Neural cell (in vitro differentiated cells): ENCODE results near the gene ARHGEF2. TPM values are rescaled to one million over a fixed set of nuclear protein-coding genes. Genes with fewer than 3 reads are reported as not detected.

Experiments
- H2AFZ ChIP-seq: fragments of 200-600, 300-800 bp; sonication (generic), shearing (Covaris generic); 2 replicates; pipeline ENCODE4 v1.6.0; 2014; ENCODE audit warnings: low read depth, mild to moderate bottlenecking, antibody characterized with exemption, low read length, moderate library complexity
- H3F3A ChIP-seq: fragments of 200-600 bp; shearing (Covaris generic); 2 replicates; pipeline ENCODE4 v1.6.1; 2016; ENCODE audit warnings: mild to moderate bottlenecking, moderate library complexity, mixed read lengths, antibody characterized with exemption, low read length; ENCODE audit not compliant: insufficient read depth, poor library complexity, severe bottlenecking
- H3K27ac ChIP-seq: fragments of 200-600, 300-800 bp; sonication (generic), shearing (Covaris generic); 2 replicates; pipeline ENCODE4 v1.5.1; 2014; ENCODE audit warnings: mild to moderate bottlenecking, low read length, moderate library complexity
- H3K27me3 ChIP-seq: fragments of 300-800, 200-600 bp; sonication (generic), shearing (Covaris generic); 2 replicates; pipeline ENCODE4 v1.6.0; 2014; ENCODE audit warnings: mild to moderate bottlenecking, low read depth, low read length, moderate library complexity; ENCODE audit not compliant: insufficient read depth
- H3K36me3 ChIP-seq: fragments of 300-800, 200-600 bp; sonication (generic), shearing (Covaris generic); 2 replicates; pipeline ENCODE4 v1.5.1; 2014; ENCODE audit warnings: mild to moderate bottlenecking, antibody characterized with exemption, low read length, moderate library complexity; ENCODE audit not compliant: insufficient read depth
- H3K4me2 ChIP-seq: fragments of 300-800, 200-600 bp; sonication (generic), shearing (Covaris generic); 2 replicates; pipeline ENCODE4 v1.6.0; 2014; ENCODE audit warnings: mild to moderate bottlenecking, low read length
- H3K4me3 ChIP-seq: fragments of 300-800, 200-600 bp; sonication (generic), shearing (Covaris generic); 2 replicates; pipeline ENCODE4 v1.5.1; 2014; ENCODE audit warnings: mild to moderate bottlenecking, low read length, moderate library complexity
- H3K79me2 ChIP-seq: fragments of 200-600 bp; shearing (Covaris generic); replicated peaks from 2 replicates; pipeline ENCODE4 v1.6.0; 2014; ENCODE audit warnings: mild to moderate bottlenecking, low read length, moderate library complexity; ENCODE audit not compliant: insufficient read depth
- H3K9ac ChIP-seq: fragments of 300-800, 200-600 bp; sonication (generic), shearing (Covaris generic); 2 replicates; pipeline ENCODE4 v1.6.1; 2016; ENCODE audit warnings: mild to moderate bottlenecking, low read length, mixed read lengths
- H3K9me2 ChIP-seq: fragments of 200-600 bp; shearing (Covaris generic); 2 replicates; pipeline ENCODE4 v1.6.1; 2016; ENCODE audit warnings: mild to moderate bottlenecking, low read length, mixed read lengths; ENCODE audit not compliant: insufficient read depth
- H3K9me3 ChIP-seq: fragments of 200-600, 300-800 bp; sonication (generic), shearing (Covaris generic); 2 replicates; pipeline ENCODE4 v1.6.1; 2016; ENCODE audit warnings: mild to moderate bottlenecking, mixed run types, low read length, moderate library complexity, mixed read lengths
- H4K20me1 ChIP-seq: fragments of 200-600 bp; shearing (Covaris generic); 2 replicates; pipeline ENCODE4 v1.6.1; 2016; ENCODE audit warnings: mild to moderate bottlenecking, mixed run types; ENCODE audit not compliant: insufficient read depth
- EP300 ChIP-seq: fragments of 450-650 bp; conservative IDR thresholded peaks from 2 replicates; pipeline ENCODE4 v1.6.1; 2014; ENCODE audit warnings: antibody characterized with exemption, mild to moderate bottlenecking, moderate library complexity; ENCODE audit not compliant: poor library complexity, severe bottlenecking
- EZH2 ChIP-seq: fragments of 200-600, 300-800 bp; shearing (Covaris generic), sonication (generic); IDR thresholded peaks from 2 replicates; pipeline ENCODE4 v1.6.1; 2014; ENCODE audit warnings: antibody characterized with exemption, low read length, borderline replicate concordance, mild to moderate bottlenecking; ENCODE audit not compliant: insufficient read depth, poor library complexity, severe bottlenecking
- MXI1 ChIP-seq: fragments of 450-650 bp; conservative IDR thresholded peaks from 2 replicates; pipeline ENCODE4 v1.6.1; 2014; ENCODE audit warnings: antibody characterized with exemption, mild to moderate bottlenecking; ENCODE audit not compliant: poor library complexity, severe bottlenecking
- POLR2AphosphoS5 ChIP-seq: IDR thresholded peaks from 2 replicates; pipeline ENCODE4 v1.6.1; 2012
- RAD21 ChIP-seq: fragments of 450-650 bp; conservative IDR thresholded peaks from 2 replicates; pipeline ENCODE4 v1.6.1; 2014; ENCODE audit warnings: antibody characterized with exemption, mild to moderate bottlenecking, moderate library complexity
- SMC3 ChIP-seq: fragments of 450-650 bp; conservative IDR thresholded peaks from 2 replicates; pipeline ENCODE4 v1.6.1; 2014; ENCODE audit warnings: antibody characterized with exemption, mild to moderate bottlenecking, moderate library complexity; ENCODE audit not compliant: poor library complexity
- TAF1 ChIP-seq: IDR thresholded peaks from 2 replicates; pipeline ENCODE4 v1.6.1; 2012; ENCODE audit warnings: low read depth
- polyA plus RNA-seq: library from polyadenylated mRNA; depleted of rRNA; stranded (reverse); fragments of >200 nt; gene quantifications from 2 replicates; pipeline ENCODE4 v1.2.3, GENCODE V29; 2014
- TF ChIP-seq, protein P1 (sequence below): fragments of 450-650 bp; IDR thresholded peaks from 2 replicates; pipeline ENCODE4 v1.5.1; 2014; ENCODE audit warnings: antibody characterized with exemption, mild to moderate bottlenecking, moderate library complexity; ENCODE audit not compliant: poor library complexity, severe bottlenecking
- TF ChIP-seq, protein P2 (sequence below): IDR thresholded peaks from 2 replicates; pipeline ENCODE4 v1.6.1; 2012; ENCODE audit warnings: borderline replicate concordance

The ARHGEF2 gene
- polyA plus RNA-seq, 1 donor from 2014 or later = 45.1 TPM

DNA sequence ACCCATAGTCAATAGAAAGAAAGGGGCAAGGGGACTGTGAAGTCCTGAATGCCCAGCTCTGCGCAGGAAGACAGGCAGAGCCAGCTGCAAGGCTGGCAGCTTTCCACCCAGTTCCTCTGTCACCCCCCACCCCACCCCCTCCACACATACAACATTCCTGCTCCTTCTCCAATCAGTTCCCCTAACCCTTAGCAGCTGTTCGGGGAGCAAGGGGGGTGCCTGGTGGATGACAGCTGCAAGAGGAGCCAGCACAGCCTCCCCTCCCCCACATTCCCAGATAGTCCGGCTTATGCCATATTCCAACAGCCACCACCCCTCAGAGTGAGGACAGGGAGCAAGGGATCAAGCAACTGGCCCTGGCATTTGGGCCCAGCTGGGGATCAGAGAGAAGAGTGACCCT, 9.7 kb downstream of the ARHGEF2 start:
- no peak overlapping the region for H3K4me3 ChIP-seq

DNA sequence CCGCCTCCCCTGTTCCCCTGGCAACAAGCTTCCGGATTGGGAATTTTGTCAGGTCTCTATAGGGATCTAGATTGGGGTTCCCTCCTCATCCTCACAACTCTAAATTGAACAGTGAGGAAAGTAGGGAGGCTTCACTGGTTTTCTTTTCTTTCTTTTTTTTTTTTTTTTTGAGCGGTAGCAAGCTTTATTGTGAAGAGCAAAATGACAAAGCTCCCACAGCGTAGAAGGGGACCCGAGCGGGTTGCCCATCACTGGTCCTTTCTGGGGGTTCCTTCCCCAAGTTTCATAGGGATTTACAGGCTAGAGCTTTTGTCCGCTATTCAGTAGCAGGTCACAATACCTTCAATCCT, 10.3 kb downstream of the ARHGEF2 start:
- no peak overlapping the region for H3K4me2 ChIP-seq
- H3F3A ChIP-seq = no peaks in the 10 kb centered on the region
- H3K9ac ChIP-seq = no peak overlapping the region
- TF ChIP-seq TAF1 (no peak), POLR2AphosphoS5 (no peak), EP300 (no peak)
- no peaks in the 10 kb centered on the region for H4K20me1 ChIP-seq
- no peaks in the 10 kb centered on the region for H3K9me2 ChIP-seq
- H2AFZ ChIP-seq = no peak overlapping the region
- H3K27me3 ChIP-seq = no peaks in the 10 kb centered on the region
- H3K9me3 ChIP-seq = no peaks in the 10 kb centered on the region
- H3K4me3 ChIP-seq = no peak overlapping the region
- H3K27ac ChIP-seq = no peak overlapping the region
- H3K36me3 ChIP-seq = peaks cover 9% of the 10 kb centered on the region
- H3K79me2 ChIP-seq = peaks cover 38% of the 10 kb centered on the region

More for the DNA sequence above, 9.7 kb downstream of the ARHGEF2 start:
- peaks cover 44% of the 10 kb centered on the region for H3K79me2 ChIP-seq
- H3K36me3 ChIP-seq = peaks cover 9% of the 10 kb centered on the region
- no peaks in the 10 kb centered on the region for H4K20me1 ChIP-seq
- H3K4me2 ChIP-seq = no peak overlapping the region
- H3F3A ChIP-seq = no peaks in the 10 kb centered on the region
- no peaks in the 10 kb centered on the region for H3K9me2 ChIP-seq
- H3K9me3 ChIP-seq = no peaks in the 10 kb centered on the region
- H3K9ac ChIP-seq = no peak overlapping the region
- TF ChIP-seq SMC3 (no peak), EZH2 (no peak)
- H3K27me3 ChIP-seq = no peaks in the 10 kb centered on the region
- H3K27ac ChIP-seq = no peak overlapping the region
- H2AFZ ChIP-seq = no peak overlapping the region

DNA sequence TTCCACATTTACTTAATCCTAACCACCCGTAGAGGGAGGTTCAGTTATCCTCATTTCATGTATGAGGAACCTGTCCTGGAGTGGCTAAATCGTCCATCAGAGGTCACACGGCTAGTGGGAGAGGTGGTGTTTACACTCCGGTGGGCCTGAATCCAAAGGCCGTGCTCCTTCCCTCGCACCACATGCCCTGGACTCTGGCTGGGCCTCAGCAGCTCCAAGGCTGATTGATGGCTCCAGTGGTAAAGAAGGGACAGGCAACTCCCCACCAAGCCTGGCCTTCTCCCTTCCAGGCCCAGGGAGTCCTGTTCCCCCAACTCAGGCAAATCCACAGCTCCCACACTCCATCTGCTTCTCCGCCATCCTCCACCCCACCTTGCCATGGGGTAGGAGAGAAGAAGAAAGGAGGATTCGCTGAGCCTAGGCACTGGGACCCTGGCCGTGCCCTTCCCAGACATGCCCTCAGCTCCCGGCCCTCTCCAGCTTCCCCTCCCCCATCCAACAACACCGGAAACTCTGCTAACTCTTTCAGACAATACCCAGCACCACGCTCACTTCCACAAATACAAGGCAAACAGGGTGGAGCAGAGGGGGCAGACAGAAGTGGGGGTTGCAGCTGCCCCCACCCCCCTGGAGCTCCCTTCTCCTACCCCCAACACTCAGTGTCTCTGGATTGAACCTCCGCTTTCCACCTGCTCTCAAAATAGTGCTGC, 10.9 kb downstream of the ARHGEF2 start:
- Histone ChIP-seq H2AFZ (no peak overlapping the region), H3K79me2 (peaks cover 32% of the 10 kb centered on the region), H3K4me2 (no peak overlapping the region), H3K4me3 (no peak overlapping the region), H3K27ac (no peak overlapping the region), H3K36me3 (peaks cover 12% of the 10 kb centered on the region), H3F3A (no peaks in the 10 kb centered on the region), H3K9ac (no peak overlapping the region), H3K9me3 (no peaks in the 10 kb centered on the region), H4K20me1 (no peaks in the 10 kb centered on the region), H3K27me3 (no peaks in the 10 kb centered on the region), H3K9me2 (no peaks in the 10 kb centered on the region)
- TF ChIP-seq RAD21 (no peak), EP300 (no peak), POLR2AphosphoS5 (no peak), EZH2 (no peak), MXI1 (no peak), TAF1 (no peak), SMC3 (no peak)
- TF ChIP-seq, protein P1, sequence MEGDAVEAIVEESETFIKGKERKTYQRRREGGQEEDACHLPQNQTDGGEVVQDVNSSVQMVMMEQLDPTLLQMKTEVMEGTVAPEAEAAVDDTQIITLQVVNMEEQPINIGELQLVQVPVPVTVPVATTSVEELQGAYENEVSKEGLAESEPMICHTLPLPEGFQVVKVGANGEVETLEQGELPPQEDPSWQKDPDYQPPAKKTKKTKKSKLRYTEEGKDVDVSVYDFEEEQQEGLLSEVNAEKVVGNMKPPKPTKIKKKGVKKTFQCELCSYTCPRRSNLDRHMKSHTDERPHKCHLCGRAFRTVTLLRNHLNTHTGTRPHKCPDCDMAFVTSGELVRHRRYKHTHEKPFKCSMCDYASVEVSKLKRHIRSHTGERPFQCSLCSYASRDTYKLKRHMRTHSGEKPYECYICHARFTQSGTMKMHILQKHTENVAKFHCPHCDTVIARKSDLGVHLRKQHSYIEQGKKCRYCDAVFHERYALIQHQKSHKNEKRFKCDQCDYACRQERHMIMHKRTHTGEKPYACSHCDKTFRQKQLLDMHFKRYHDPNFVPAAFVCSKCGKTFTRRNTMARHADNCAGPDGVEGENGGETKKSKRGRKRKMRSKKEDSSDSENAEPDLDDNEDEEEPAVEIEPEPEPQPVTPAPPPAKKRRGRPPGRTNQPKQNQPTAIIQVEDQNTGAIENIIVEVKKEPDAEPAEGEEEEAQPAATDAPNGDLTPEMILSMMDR = no peak
- TF ChIP-seq, protein P2, sequence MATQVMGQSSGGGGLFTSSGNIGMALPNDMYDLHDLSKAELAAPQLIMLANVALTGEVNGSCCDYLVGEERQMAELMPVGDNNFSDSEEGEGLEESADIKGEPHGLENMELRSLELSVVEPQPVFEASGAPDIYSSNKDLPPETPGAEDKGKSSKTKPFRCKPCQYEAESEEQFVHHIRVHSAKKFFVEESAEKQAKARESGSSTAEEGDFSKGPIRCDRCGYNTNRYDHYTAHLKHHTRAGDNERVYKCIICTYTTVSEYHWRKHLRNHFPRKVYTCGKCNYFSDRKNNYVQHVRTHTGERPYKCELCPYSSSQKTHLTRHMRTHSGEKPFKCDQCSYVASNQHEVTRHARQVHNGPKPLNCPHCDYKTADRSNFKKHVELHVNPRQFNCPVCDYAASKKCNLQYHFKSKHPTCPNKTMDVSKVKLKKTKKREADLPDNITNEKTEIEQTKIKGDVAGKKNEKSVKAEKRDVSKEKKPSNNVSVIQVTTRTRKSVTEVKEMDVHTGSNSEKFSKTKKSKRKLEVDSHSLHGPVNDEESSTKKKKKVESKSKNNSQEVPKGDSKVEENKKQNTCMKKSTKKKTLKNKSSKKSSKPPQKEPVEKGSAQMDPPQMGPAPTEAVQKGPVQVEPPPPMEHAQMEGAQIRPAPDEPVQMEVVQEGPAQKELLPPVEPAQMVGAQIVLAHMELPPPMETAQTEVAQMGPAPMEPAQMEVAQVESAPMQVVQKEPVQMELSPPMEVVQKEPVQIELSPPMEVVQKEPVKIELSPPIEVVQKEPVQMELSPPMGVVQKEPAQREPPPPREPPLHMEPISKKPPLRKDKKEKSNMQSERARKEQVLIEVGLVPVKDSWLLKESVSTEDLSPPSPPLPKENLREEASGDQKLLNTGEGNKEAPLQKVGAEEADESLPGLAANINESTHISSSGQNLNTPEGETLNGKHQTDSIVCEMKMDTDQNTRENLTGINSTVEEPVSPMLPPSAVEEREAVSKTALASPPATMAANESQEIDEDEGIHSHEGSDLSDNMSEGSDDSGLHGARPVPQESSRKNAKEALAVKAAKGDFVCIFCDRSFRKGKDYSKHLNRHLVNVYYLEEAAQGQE = no peak
